Endodermal cell (in vitro differentiated cells): ENCODE results near the gene TRPM3. TPM values are rescaled to one million over a fixed set of nuclear protein-coding genes. Genes with fewer than 3 reads are reported as not detected.

ENCODE experiments used
- DNase-seq: peaks from one replicate; pipeline ENCODE4 v3.0.0-alpha.2; 2017
- H3K27ac ChIP-seq: 2 replicates; pipeline ENCODE4 v1.5.1; 2013; ENCODE audit warnings: mild to moderate bottlenecking, low read depth, low read length, moderate library complexity
- H3K27me3 ChIP-seq: 2 replicates; pipeline ENCODE4 v1.6.1; 2013; ENCODE audit warnings: mild to moderate bottlenecking, low read length, moderate library complexity; ENCODE audit not compliant: insufficient read depth, control insufficient read depth, poor library complexity, severe bottlenecking
- H3K36me3 ChIP-seq: 2 replicates; pipeline ENCODE4 v1.7.0; 2013; ENCODE audit warnings: mild to moderate bottlenecking, low read length, moderate library complexity; ENCODE audit not compliant: control insufficient read depth, insufficient read depth
- H3K4me1 ChIP-seq: one replicate; pipeline ENCODE4 v1.7.0; 2013; ENCODE audit warnings: low read length; ENCODE audit not compliant: control insufficient read depth, insufficient read depth
- H3K4me3 ChIP-seq: 2 replicates; pipeline ENCODE4 v1.5.1; 2013; ENCODE audit warnings: mild to moderate bottlenecking, low read length, moderate library complexity
- H3K9ac ChIP-seq: 2 replicates; pipeline ENCODE4 v1.6.1; 2013; ENCODE audit warnings: mild to moderate bottlenecking, low read length, moderate library complexity; ENCODE audit not compliant: poor library complexity, severe bottlenecking; ENCODE audit errors: extremely low read depth
- H3K9me3 ChIP-seq: 2 replicates; pipeline ENCODE4 v1.6.1; 2013; ENCODE audit warnings: mild to moderate bottlenecking, low read length, moderate library complexity; ENCODE audit not compliant: control insufficient read depth
- H3K27ac Mint-ChIP-seq: 2 replicates; pipeline ENCODE4 v1.8.0; 2020; ENCODE audit warnings: mixed read lengths
- H3K27me3 Mint-ChIP-seq: 2 replicates; pipeline ENCODE4 v1.8.0; 2021; ENCODE audit warnings: mild to moderate bottlenecking, mixed read lengths; ENCODE audit not compliant: insufficient read depth
- H3K36me3 Mint-ChIP-seq: 2 replicates; pipeline ENCODE4 v1.8.0; 2020; ENCODE audit warnings: low read depth, mixed read lengths
- H3K4me1 Mint-ChIP-seq: 2 replicates; pipeline ENCODE4 v1.8.0; 2020; ENCODE audit warnings: mixed read lengths
- H3K4me3 Mint-ChIP-seq: 2 replicates; pipeline ENCODE4 v1.8.0; 2020; ENCODE audit warnings: mild to moderate bottlenecking, moderate library complexity, mixed read lengths
- H3K9me3 Mint-ChIP-seq: 2 replicates; pipeline ENCODE4 v1.8.0; 2020; ENCODE audit warnings: mild to moderate bottlenecking, mixed read lengths
- WGBS, 2 experiments: methylation state at CpG; one replicate each; pipeline versions ENCODE4 v1.1.5 to v1.1.7; 2013; ENCODE audit warnings: missing lambda C conversion rate in 2 of 2, mixed read lengths in 1 of 2; ENCODE audit not compliant: insufficient coverage in 1 of 2, insufficient read length in 1 of 2; 5-methylcytosine and 5-hydroxymethylcytosine counted together
- total RNA-seq, 2 donors: library from RNA; stranded (reverse); fragmentation: NEBNext Ultra II Directional in 1 of 2; extraction: Animal tissue kit (Norgen Biotek cat#: 25700) in 1 of 2; gene quantifications; 2 replicates in 1 of 2; 3 replicates in 1 of 2; pipeline ENCODE4 v1.2.1, GENCODE V29; 2021
- TF ChIP-seq, protein P1 (sequence below): fragments of 200-600 bp; sonication (generic); conservative IDR thresholded peaks from 2 replicates; pipeline ENCODE4 v1.5.0; 2021; ENCODE audit warnings: antibody characterized with exemption, mild to moderate bottlenecking

The TRPM3 gene
- total RNA-seq, 2 donors from 2014 or later = 1.8 to 2.5 TPM

DNA sequence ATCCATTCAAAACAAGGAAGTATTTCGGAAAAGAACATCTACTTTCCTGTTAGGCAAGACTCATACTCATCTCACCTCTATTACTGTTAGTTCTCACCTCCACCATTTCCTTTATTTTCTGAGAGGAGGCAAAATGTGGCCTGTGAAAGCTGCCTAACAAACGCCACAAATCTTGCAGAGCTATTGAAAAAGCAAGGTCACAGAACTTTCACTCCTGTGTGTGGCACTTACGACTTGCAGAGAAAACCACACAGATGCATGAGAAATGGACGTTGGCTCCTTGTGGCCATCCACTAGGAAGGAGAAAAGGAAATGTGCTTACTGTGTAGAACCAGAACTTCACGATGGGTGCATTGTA lies 511.2 kb downstream of the TRPM3 start:
- no peaks in the 10 kb centered on the region for H3K4me1 Mint-ChIP-seq
- Histone ChIP-seq H3K27me3 (no peaks in the 10 kb centered on the region), H3K9ac (no peak overlapping the region), H3K4me3 (no peak overlapping the region), H3K36me3 (no peaks in the 10 kb centered on the region), H3K4me1 (no peaks in the 10 kb centered on the region), H3K27ac (no peak overlapping the region), H3K9me3 (no peaks in the 10 kb centered on the region)
- no peaks in the 10 kb centered on the region for H3K36me3 Mint-ChIP-seq
- no peak for DNase-seq
- no peak overlapping the region for H3K4me3 Mint-ChIP-seq
- no peak overlapping the region for H3K27ac Mint-ChIP-seq
- H3K27me3 Mint-ChIP-seq = no peaks in the 10 kb centered on the region
- TF ChIP-seq, protein P1, sequence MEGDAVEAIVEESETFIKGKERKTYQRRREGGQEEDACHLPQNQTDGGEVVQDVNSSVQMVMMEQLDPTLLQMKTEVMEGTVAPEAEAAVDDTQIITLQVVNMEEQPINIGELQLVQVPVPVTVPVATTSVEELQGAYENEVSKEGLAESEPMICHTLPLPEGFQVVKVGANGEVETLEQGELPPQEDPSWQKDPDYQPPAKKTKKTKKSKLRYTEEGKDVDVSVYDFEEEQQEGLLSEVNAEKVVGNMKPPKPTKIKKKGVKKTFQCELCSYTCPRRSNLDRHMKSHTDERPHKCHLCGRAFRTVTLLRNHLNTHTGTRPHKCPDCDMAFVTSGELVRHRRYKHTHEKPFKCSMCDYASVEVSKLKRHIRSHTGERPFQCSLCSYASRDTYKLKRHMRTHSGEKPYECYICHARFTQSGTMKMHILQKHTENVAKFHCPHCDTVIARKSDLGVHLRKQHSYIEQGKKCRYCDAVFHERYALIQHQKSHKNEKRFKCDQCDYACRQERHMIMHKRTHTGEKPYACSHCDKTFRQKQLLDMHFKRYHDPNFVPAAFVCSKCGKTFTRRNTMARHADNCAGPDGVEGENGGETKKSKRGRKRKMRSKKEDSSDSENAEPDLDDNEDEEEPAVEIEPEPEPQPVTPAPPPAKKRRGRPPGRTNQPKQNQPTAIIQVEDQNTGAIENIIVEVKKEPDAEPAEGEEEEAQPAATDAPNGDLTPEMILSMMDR = no peak
- no peaks in the 10 kb centered on the region for H3K9me3 Mint-ChIP-seq
- 88 to 96% methylated on average over 4 to 5 of the region's 5 CpGs for WGBS, 2 experiments

DNA sequence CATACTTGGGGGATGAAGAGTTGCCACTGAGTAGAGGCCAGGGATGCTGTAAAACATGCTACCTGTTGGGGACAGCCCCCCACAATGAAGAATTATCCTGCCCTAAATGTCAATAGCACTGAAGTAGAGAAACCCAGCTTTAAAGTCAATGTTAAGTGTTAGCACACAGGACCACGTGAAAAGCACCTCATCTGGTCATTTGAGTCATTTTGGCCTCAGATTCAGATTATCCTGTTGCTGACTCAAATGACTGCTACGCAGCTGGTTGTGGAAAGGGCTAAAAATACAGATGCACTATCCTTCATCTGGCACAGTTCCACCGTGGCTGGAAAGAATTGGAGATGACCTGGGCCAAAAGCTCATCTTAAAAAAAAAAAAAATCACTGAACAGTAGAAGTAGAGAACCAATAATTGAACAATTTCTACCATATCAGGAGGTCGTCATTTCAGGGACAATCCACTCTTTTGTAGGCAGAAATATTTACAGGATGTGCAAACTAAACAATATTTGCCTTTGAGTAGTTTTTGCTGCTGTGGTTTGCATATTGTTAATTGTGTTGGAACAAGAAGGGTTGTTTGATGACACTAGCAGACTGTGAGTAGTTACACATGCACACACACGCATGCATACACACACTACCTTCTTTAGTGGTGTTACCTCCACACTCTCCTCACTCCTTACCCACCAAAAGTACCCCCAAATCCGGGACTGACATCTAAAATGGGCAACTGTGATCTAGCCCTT lies 511.7 kb downstream of the TRPM3 start:
- DNase-seq = no peak
- Mint-ChIP-seq H3K4me1 (no peaks in the 10 kb centered on the region), H3K36me3 (no peaks in the 10 kb centered on the region), H3K4me3 (no peak overlapping the region), H3K9me3 (no peaks in the 10 kb centered on the region), H3K27ac (no peak overlapping the region), H3K27me3 (no peaks in the 10 kb centered on the region)
- H3K27me3 ChIP-seq = no peaks in the 10 kb centered on the region
- H3K27ac ChIP-seq = no peak overlapping the region
- H3K36me3 ChIP-seq = no peaks in the 10 kb centered on the region
- no peaks in the 10 kb centered on the region for H3K9me3 ChIP-seq
- no peaks in the 10 kb centered on the region for H3K4me1 ChIP-seq
- 50 to 61% methylated on average over 4 to 6 of the region's 6 CpGs for WGBS, 2 experiments
- H3K9ac ChIP-seq = no peak overlapping the region
- TF ChIP-seq, protein P1 = no peak
- H3K4me3 ChIP-seq = no peak overlapping the region

DNA sequence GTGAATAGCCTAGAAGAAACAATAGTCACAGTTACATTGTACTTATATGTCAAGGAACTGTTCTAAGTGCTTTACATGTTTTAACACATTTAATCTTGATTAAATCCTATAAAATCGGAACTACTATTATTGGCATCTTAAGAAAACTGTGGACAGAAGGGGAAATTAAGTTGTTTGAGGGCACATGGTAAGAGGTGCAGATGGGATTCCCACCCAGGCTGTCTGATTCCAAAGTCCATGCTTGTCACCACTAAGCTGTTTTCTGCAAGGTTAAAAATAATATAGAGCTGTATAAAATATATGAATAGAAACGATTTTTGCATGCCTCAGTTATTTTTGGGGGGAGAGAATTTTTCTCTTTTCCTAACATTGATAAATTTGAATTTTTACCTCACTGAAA lies 512.4 kb downstream of the TRPM3 start:
- Mint-ChIP-seq H3K27me3 (no peaks in the 10 kb centered on the region), H3K27ac (no peak overlapping the region), H3K4me3 (no peak overlapping the region), H3K9me3 (no peaks in the 10 kb centered on the region), H3K4me1 (peaks cover 5% of the 10 kb centered on the region), H3K36me3 (no peaks in the 10 kb centered on the region)
- Histone ChIP-seq H3K9me3 (no peaks in the 10 kb centered on the region), H3K4me3 (no peak overlapping the region), H3K9ac (no peak overlapping the region), H3K27ac (no peak overlapping the region), H3K27me3 (no peaks in the 10 kb centered on the region), H3K36me3 (no peaks in the 10 kb centered on the region), H3K4me1 (peaks cover under 1% of the 10 kb centered on the region)
- TF ChIP-seq, protein P1 = no peak
- 100% methylated on average over 1 of the region's 2 CpGs; no CpG with 5 or more reads in 1 of the 2 experiments for WGBS, 2 experiments
- no peak for DNase-seq
